ENCODE data around the gene ATP11A. TPM values are rescaled to one million over a fixed set of nuclear protein-coding genes. Genes with fewer than 3 reads are reported as not detected.

The ATP11A gene
- total and polyA plus RNA-seq, 9 of the 15 experiments (the other 6 are each of a cell fraction or from before 2014, with no cell fraction given), result 0.38 to 34.2 (median 4.2) TPM

DNA sequence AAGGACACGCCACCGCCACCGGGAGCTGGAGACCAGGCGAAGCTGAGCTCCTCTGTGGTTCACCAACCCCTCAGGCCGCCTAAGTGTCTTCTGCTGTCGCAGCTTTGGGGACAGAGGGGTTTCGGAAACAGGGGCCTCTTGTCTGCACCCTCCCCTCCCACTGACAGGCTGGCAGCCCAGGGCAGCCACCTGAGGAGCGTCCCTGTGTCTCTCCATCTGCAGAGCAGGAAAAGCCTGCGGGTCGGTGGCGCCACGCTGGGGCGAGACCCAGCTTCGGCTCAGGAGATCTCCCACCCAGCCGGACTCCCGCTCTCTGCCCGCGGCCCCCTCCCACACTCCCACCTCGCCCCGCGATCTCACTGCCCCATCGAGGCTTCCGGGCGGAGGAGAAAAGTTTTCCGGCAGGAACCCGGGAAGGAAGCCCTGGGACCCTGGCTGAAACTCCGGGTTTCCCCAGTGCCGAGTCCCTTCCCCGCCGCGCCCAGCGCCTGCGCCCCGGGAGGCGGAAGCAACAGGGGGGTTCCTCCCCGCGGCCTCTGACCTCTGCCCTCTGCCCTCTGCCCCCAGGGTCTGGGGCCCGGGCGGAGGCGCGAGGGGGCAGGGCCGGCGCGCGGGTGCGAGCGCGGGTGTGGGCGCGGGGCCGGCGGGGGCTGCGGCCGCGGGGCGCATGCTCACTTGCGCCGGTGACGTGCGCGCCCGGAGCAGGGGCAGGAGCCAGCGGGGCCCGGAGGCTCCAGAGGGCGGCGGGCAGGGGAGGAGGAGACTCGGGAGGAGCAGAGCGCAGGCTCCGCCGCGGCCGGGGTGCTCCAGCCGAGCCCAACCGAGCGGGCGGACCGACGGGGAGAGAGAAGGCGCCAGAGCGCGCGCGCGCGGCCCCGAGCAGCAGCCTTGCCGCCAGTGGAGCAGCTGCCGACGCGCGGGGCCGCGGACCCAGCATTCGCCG, at the start of gene ATP11A (continued):
- TF ChIP-seq FOXO4 (CRISPR knock-in tag; IDR thresholded peaks at IDR 0.05) (no peak), ZNF280B (CRISPR knock-in tag; IDR thresholded peaks at IDR 0.05) (no peak), EZH2 (IDR thresholded peaks at IDR 0.05; ENCODE audit: borderline replicate concordance, low read depth, low read length) (no peak), SPI1 (IDR thresholded peaks at IDR 0.05; ENCODE audit: borderline replicate concordance, low read depth, low read length) (no peak), ZNF830 (CRISPR knock-in tag; IDR thresholded peaks at IDR 0.05) (no peak), ZFP36 (IDR thresholded peaks at IDR 0.05; ENCODE audit: low read depth, low read length, partially characterized antibody) (no peak), XRCC4 (IDR thresholded peaks at IDR 0.05; ENCODE audit: extremely low read depth, insufficient read depth, insufficient read length) (no peak), CBX3 (IDR thresholded peaks at IDR 0.05; ENCODE audit: borderline replicate concordance in 1 of 2, low read length in 2 of 2) (no peak), PHTF2 (CRISPR knock-in tag; IDR thresholded peaks at IDR 0.05) (no peak), ARID1B (IDR thresholded peaks at IDR 0.05) (no peak), MCM2 (IDR thresholded peaks at IDR 0.05; ENCODE audit: low read depth) (no peak), TSHZ1 (CRISPR knock-in tag; IDR thresholded peaks at IDR 0.05) (no peak), ZNF668 (CRISPR knock-in tag; IDR thresholded peaks at IDR 0.05) (no peak), TEAD2 (tag; IDR thresholded peaks at IDR 0.05) (no peak), RBBP5 (IDR thresholded peaks at IDR 0.05; ENCODE audit: borderline replicate concordance, insufficient read depth, low read length, poor library complexity, severe bottlenecking) (no peak), FIP1L1 (IDR thresholded peaks at IDR 0.05; ENCODE audit: low read depth, low read length, poor library complexity, severe bottlenecking) (no peak)
- TF ChIP-seq, protein P1, sequence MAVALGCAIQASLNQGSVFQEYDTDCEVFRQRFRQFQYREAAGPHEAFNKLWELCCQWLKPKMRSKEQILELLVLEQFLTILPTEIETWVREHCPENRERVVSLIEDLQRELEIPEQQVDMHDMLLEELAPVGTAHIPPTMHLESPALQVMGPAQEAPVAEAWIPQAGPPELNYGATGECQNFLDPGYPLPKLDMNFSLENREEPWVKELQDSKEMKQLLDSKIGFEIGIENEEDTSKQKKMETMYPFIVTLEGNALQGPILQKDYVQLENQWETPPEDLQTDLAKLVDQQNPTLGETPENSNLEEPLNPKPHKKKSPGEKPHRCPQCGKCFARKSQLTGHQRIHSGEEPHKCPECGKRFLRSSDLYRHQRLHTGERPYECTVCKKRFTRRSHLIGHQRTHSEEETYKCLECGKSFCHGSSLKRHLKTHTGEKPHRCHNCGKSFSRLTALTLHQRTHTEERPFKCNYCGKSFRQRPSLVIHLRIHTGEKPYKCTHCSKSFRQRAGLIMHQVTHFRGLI (CRISPR knock-in tag; IDR thresholded peaks at IDR 0.05), result no peak
- TF ChIP-seq, protein P2, sequence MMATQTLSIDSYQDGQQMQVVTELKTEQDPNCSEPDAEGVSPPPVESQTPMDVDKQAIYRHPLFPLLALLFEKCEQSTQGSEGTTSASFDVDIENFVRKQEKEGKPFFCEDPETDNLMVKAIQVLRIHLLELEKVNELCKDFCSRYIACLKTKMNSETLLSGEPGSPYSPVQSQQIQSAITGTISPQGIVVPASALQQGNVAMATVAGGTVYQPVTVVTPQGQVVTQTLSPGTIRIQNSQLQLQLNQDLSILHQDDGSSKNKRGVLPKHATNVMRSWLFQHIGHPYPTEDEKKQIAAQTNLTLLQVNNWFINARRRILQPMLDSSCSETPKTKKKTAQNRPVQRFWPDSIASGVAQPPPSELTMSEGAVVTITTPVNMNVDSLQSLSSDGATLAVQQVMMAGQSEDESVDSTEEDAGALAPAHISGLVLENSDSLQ (IDR thresholded peaks at IDR 0.05), result no peak
